K562 (cell line): ENCODE results near the gene RITA1. TPM values are rescaled to one million over a fixed set of nuclear protein-coding genes. Genes with fewer than 3 reads are reported as not detected.
A peak's percentile ranks its signal among the peaks of the same experiment; 100 is the strongest.

Experiments
- ADNP ChIP-seq: fragments of 200-800 bp; sonication (Bioruptor generic); IDR thresholded peaks from 2 replicates; pipeline ENCODE4 v1.6.1; 2016; ENCODE audit warnings: missing genetic modification characterization, missing compliant biosample characterization
- ATF2 ChIP-seq: sonication (generic); formaldehyde crosslinking; IDR thresholded peaks from 2 replicates; pipeline ENCODE4 v1.8.1; 2022; ENCODE audit warnings: missing genetic modification reagents
- BRF1 ChIP-seq: IDR thresholded peaks from 3 replicates; pipeline ENCODE4 v1.6.1; 2011; ENCODE audit warnings: borderline replicate concordance, mild to moderate bottlenecking; ENCODE audit not compliant: insufficient read length; ENCODE audit errors: extremely low read depth
- CREBBP ChIP-seq: IDR thresholded peaks from one replicate; pipeline ENCODE4 v1.6.1; 2012; ENCODE audit warnings: low read depth, mild to moderate bottlenecking, control low read depth, inconsistent platforms, low read length
- HIVEP1 ChIP-seq: fragments of 250-450 bp; sonication (Bioruptor Pico); IDR thresholded peaks from 2 replicates; pipeline ENCODE4 v1.4.0; 2020; ENCODE audit warnings: mild to moderate bottlenecking
- POLR2AphosphoS5 ChIP-seq: IDR thresholded peaks from 2 replicates; pipeline ENCODE4 v1.6.1; 2011; ENCODE audit warnings: mild to moderate bottlenecking, low read depth, low read length, moderate library complexity; ENCODE audit not compliant: control insufficient read depth, insufficient read depth
- RCOR1 ChIP-seq, 2 experiments: IDR thresholded peaks; 2 replicates each; pipeline ENCODE4 v1.6.1; 2012; ENCODE audit warnings: low read depth in 2 of 2, low read length in 2 of 2, borderline replicate concordance in 1 of 2, improper control_type of control experiment in 1 of 2
- SMARCE1 ChIP-seq: fragments of 450-650 bp; IDR thresholded peaks from 2 replicates; pipeline ENCODE4 v1.7.1; 2016; ENCODE audit warnings: mild to moderate bottlenecking
- TEAD2 ChIP-seq: fragments of 450-650 bp; IDR thresholded peaks from 2 replicates; pipeline ENCODE4 v1.6.1; 2016; ENCODE audit warnings: missing genetic modification characterization, control low read depth, missing compliant biosample characterization
- ZBTB49 ChIP-seq: sonication (generic); formaldehyde crosslinking; IDR thresholded peaks from 2 replicates; pipeline ENCODE4 v1.8.0; 2022; ENCODE audit warnings: missing genetic modification reagents, mild to moderate bottlenecking, borderline replicate concordance
- ZFP91 ChIP-seq: sonication (generic); formaldehyde crosslinking; IDR thresholded peaks from 2 replicates; pipeline ENCODE4 v1.8.0; 2022; ENCODE audit warnings: mild to moderate bottlenecking, missing genetic modification reagents
- ZNF561 ChIP-seq: fragments of 450-650 bp; formaldehyde crosslinking; conservative IDR thresholded peaks from 2 replicates; pipeline ENCODE4 v1.4.0; 2020; ENCODE audit warnings: mild to moderate bottlenecking, moderate library complexity
- polyA plus RNA-seq, 8 experiments: library from polyadenylated mRNA; depleted of rRNA in 4 of 8; stranded (reverse) in 5 of 8; unstranded in 3 of 8; fragments of >200 nt; fragmentation: Nextera tagmentation in 2 of 8; fragmentation: Illumina TruSeq in 1 of 8; extraction: Ambion mirVana in 2 of 8; extraction: Trizol in 1 of 8; gene quantifications; 2 replicates each; pipeline versions ENCODE4 v1.2.1 to v1.2.3, GENCODE V29; 2011 to 2014; ENCODE audit warnings: inconsistent platforms in 1 of 8, missing spikeins in 1 of 8
- total RNA-seq, 7 experiments: library from RNA; depleted of rRNA in 6 of 7; stranded (reverse); fragments of >200 nt in 6 of 7; fragmentation: Illumina TruSeq in 2 of 7; extraction: Trizol in 2 of 7; gene quantifications; 2 replicates each; pipeline versions ENCODE4 v1.2.1 to v1.2.3, GENCODE V29; 2011 to 2021; ENCODE audit warnings: low replicate concordance in 1 of 7
- TF ChIP-seq, protein P1 (sequence below), 2 experiments: fragments of 450-650 bp; formaldehyde crosslinking in 1 of 2; IDR thresholded peaks; 2 replicates each; pipeline versions ENCODE4 v1.4.0 to v1.6.1; 2014 to 2020; ENCODE audit warnings: mild to moderate bottlenecking in 2 of 2, borderline replicate concordance in 1 of 2, low read depth in 1 of 2

The RITA1 gene
- total and polyA plus RNA-seq, 9 of the 15 experiments (the other 6 are each of a cell fraction or from before 2014, with no cell fraction given): 2.8 to 40.4 (median 18.0) TPM

DNA sequence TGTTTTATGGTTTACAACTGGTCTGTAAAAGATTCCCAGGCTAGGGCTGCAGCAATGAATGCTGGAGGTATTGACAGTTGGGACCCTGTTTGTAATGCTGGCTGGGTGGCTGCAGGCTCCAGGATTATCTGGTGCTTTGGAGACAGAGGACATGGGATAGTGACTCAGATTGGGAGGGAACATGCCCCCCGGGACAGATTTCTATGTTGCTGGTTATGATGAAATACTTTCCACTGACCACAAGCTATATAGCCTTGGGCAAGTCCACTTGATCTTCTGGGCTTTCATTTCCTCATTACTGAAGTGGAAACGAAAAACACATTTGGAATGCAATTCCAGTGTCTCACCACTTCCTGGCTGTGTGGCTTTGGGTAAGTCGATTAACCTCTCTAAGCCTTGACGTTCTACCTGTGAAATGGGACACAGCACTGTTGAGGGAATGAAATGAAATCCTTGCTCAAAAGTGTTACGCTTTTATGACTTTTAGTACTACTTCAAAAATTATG is 29.4 kb downstream of the RITA1 start (continued):
- TF ChIP-seq, protein P1, sequence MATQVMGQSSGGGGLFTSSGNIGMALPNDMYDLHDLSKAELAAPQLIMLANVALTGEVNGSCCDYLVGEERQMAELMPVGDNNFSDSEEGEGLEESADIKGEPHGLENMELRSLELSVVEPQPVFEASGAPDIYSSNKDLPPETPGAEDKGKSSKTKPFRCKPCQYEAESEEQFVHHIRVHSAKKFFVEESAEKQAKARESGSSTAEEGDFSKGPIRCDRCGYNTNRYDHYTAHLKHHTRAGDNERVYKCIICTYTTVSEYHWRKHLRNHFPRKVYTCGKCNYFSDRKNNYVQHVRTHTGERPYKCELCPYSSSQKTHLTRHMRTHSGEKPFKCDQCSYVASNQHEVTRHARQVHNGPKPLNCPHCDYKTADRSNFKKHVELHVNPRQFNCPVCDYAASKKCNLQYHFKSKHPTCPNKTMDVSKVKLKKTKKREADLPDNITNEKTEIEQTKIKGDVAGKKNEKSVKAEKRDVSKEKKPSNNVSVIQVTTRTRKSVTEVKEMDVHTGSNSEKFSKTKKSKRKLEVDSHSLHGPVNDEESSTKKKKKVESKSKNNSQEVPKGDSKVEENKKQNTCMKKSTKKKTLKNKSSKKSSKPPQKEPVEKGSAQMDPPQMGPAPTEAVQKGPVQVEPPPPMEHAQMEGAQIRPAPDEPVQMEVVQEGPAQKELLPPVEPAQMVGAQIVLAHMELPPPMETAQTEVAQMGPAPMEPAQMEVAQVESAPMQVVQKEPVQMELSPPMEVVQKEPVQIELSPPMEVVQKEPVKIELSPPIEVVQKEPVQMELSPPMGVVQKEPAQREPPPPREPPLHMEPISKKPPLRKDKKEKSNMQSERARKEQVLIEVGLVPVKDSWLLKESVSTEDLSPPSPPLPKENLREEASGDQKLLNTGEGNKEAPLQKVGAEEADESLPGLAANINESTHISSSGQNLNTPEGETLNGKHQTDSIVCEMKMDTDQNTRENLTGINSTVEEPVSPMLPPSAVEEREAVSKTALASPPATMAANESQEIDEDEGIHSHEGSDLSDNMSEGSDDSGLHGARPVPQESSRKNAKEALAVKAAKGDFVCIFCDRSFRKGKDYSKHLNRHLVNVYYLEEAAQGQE (IDR thresholded peaks at IDR 0.05; ENCODE audit: borderline replicate concordance): no peak
- TF ChIP-seq, protein P1 (CRISPR knock-in tag; IDR thresholded peaks at IDR 0.05; ENCODE audit: low read depth): no peak
- TF ChIP-seq HIVEP1 (CRISPR knock-in tag): no peak
- no peak for TF ChIP-seq ZBTB49
- no peak for TF ChIP-seq POLR2AphosphoS5
- TF ChIP-seq ATF2 (CRISPR knock-in tag): no peak
- peak in 1 of 2 experiments; percentile 54; a peak in 2 of 4 replicates for TF ChIP-seq RCOR1 (IDR thresholded peaks at IDR 0.05; ENCODE audit: borderline replicate concordance in 1 of 2, low read depth in 2 of 2, low read length in 2 of 2)
- TF ChIP-seq ZNF561 (CRISPR knock-in tag): no peak
- 0 out of 2 replicates have a peak, but pooled peaks have one; percentile 62 for TF ChIP-seq ADNP (tag)
- TF ChIP-seq ZFP91 (CRISPR knock-in tag): no peak
- TF ChIP-seq CREBBP: no peak
- peak; percentile 65; the same call in 1 of the 2 replicates for TF ChIP-seq SMARCE1
- no peak for TF ChIP-seq BRF1
- no peak for TF ChIP-seq TEAD2 (tag)
